ENCODE measurements around the gene CST3.

DNA sequence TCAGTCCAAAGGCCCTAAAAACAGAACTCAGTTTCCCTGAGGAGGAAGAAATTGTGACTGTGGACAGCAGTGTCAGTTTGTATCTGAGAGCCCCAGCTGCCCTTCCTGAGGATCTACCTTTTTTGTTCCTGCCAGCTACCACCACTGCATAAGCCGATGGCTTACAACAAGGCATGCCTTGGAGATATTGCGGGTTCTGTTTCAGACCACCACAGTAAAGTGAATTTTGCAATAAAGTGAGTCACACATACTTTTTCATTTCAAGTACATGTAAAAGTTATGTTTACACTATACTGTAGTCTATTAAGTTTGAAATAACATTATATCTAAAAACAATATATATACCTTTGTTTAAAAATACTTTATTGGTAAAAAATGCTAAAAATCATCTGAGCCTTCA, 9.6 kb upstream of the CST3 start:
- TF ChIP-seq CTCF (IDR thresholded peaks at IDR 0.05; ENCODE audit: control extremely low read depth in 1 of 3, insufficient read depth in 1 of 3, low read depth in 1 of 3, low read length in 3 of 3), result no peak
- TF ChIP-seq POLR2A (IDR thresholded peaks at IDR 0.05; ENCODE audit: control extremely low read depth in 1 of 2, low read depth in 2 of 2, low read length in 2 of 2), result no peak
- no peak for TF ChIP-seq YY1 (IDR thresholded peaks at IDR 0.05; ENCODE audit: low read depth, low read length)
- TF ChIP-seq POLR2AphosphoS5 (IDR thresholded peaks at IDR 0.05; ENCODE audit: low read depth, low read length), result no peak
- TF ChIP-seq CHD1 (IDR thresholded peaks at IDR 0.05; ENCODE audit: low read depth, low read length), result no peak

Measured in H1 (cell line).